ENCODE data around the gene SECTM1.

DNA sequence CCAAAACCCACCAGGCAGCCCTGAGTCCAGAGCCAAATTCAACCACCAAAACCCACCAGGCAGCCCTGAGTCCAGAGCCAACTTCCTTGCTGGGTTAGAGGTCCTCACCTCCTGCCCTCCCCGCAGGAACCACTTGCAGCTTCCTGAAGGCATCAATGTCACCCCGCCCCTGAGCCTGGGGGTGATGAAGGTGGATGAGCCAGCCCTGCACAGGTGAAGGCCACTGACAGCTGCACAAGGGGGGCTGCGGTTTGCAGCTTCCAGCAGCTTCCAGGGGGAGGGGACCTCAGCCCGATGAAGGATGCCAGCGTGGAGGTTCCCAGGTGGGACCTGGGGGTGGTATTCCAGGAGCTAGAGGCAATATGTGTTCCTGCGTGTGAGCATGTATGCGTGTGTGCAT is 52.5 kb downstream of the SECTM1 start:
- TF ChIP-seq EZH2 (IDR thresholded peaks at IDR 0.05; ENCODE audit: borderline replicate concordance) = no peak
- TF ChIP-seq, protein P1, sequence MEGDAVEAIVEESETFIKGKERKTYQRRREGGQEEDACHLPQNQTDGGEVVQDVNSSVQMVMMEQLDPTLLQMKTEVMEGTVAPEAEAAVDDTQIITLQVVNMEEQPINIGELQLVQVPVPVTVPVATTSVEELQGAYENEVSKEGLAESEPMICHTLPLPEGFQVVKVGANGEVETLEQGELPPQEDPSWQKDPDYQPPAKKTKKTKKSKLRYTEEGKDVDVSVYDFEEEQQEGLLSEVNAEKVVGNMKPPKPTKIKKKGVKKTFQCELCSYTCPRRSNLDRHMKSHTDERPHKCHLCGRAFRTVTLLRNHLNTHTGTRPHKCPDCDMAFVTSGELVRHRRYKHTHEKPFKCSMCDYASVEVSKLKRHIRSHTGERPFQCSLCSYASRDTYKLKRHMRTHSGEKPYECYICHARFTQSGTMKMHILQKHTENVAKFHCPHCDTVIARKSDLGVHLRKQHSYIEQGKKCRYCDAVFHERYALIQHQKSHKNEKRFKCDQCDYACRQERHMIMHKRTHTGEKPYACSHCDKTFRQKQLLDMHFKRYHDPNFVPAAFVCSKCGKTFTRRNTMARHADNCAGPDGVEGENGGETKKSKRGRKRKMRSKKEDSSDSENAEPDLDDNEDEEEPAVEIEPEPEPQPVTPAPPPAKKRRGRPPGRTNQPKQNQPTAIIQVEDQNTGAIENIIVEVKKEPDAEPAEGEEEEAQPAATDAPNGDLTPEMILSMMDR (IDR thresholded peaks at IDR 0.05; ENCODE audit: poor library complexity) = no peak
- no peak for TF ChIP-seq EZH2phosphoT487 (IDR thresholded peaks at IDR 0.05; ENCODE audit: low read depth, severe bottlenecking, unreplicated experiment)

Data from hepatocyte (in vitro differentiated cells).